ENCODE results near the gene RNASE4. TPM values are rescaled to one million over a fixed set of nuclear protein-coding genes. Genes with fewer than 3 reads are reported as not detected.
"Not testable (repeated sequence)": the region's sequence is repeated elsewhere in the genome, so short reads cannot be mapped to it uniquely, and the experiment has no call there.

RNASE4 gene
- total RNA-seq, 4 donors from 2014 or later = 24.7 to 78.9 (median 76.5) TPM

GRCh38 chr14:20732477-20732876 lies 48.1 kb downstream of the RNASE4 start:
- no peaks in the 10 kb centered on the region for H3K27me3 ChIP-seq
- intact Hi-C loops (cut with DNase I; ENCODE audit: low total_unique reads) (no loop called here), in situ Hi-C loops (cut with MboI; ENCODE audit: low pct_ligation_motif_present in 1 of 4, low pct_unique_long_range_greater_than_20kb in 1 of 4, low sequenced_read_pairs in 3 of 4) (no loop called here)
- no peaks in the 10 kb centered on the region for H3K4me1 ChIP-seq
- peak overlapping the region in 1 of 4 donors; percentile 26 for H3K27ac ChIP-seq
- H3K36me3 ChIP-seq = no peaks in the 10 kb centered on the region
- TF ChIP-seq POLR2AphosphoS5 (IDR thresholded peaks at IDR 0.05) (no peak), CTCF (IDR thresholded peaks at IDR 0.05) (no peak), EP300 (IDR thresholded peaks at IDR 0.05; ENCODE audit: low read depth) (no peak), POLR2A (IDR thresholded peaks at IDR 0.05) (no peak)
- DNase-seq = no peak
- H3K4me3 ChIP-seq = no peak overlapping the region
- no peaks in the 10 kb centered on the region for H3K9me3 ChIP-seq
- WGBS, 2 donors (ENCODE audit: low coverage in 1 of 2) = 94 to 95% methylated on average over 4 to 5 of the region's 5 CpGs

- Histone ChIP-seq H3K27ac (peak overlapping the region in 1 of 4 donors; percentile 26), H3K4me3 (no peak overlapping the region), H3K36me3 (no peaks in the 10 kb centered on the region), H3K9me3 (no peaks in the 10 kb centered on the region), H3K27me3 (no peaks in the 10 kb centered on the region), H3K4me1 (no peaks in the 10 kb centered on the region)
- intact Hi-C loops (cut with DNase I; ENCODE audit: low total_unique reads) (no loop called here), in situ Hi-C loops (cut with MboI; ENCODE audit: low pct_ligation_motif_present in 1 of 4, low pct_unique_long_range_greater_than_20kb in 1 of 4, low sequenced_read_pairs in 3 of 4) (no loop called here)
- 68 to 72% methylated on average over 5 to 6 of the region's 6 CpGs for WGBS, 2 donors (ENCODE audit: low coverage in 1 of 2)
- DNase-seq = no peak
- TF ChIP-seq POLR2A (IDR thresholded peaks at IDR 0.05) (no peak), CTCF (IDR thresholded peaks at IDR 0.05) (no peak), POLR2AphosphoS5 (IDR thresholded peaks at IDR 0.05) (no peak), EP300 (IDR thresholded peaks at IDR 0.05; ENCODE audit: low read depth) (no peak)
Measured at GRCh38 chr14:20732979-20733635, 48.7 kb downstream of the RNASE4 start.

- H3K9me3 ChIP-seq = no peaks in the 10 kb centered on the region
- peak overlapping the region in 1 of 4 donors; percentile 26 for H3K27ac ChIP-seq
- H3K4me3 ChIP-seq = no peak overlapping the region
- 72 to 82% methylated on average over 6 of the region's 6 CpGs for WGBS, 2 donors (ENCODE audit: low coverage in 1 of 2)
- DNase-seq = no peak
- intact Hi-C loops (cut with DNase I; ENCODE audit: low total_unique reads) (no loop called here), in situ Hi-C loops (cut with MboI; ENCODE audit: low pct_ligation_motif_present in 1 of 4, low pct_unique_long_range_greater_than_20kb in 1 of 4, low sequenced_read_pairs in 3 of 4) (no loop called here)
- TF ChIP-seq CTCF (IDR thresholded peaks at IDR 0.05) (no peak), POLR2A (IDR thresholded peaks at IDR 0.05) (no peak), EP300 (IDR thresholded peaks at IDR 0.05; ENCODE audit: low read depth) (no peak), POLR2AphosphoS5 (IDR thresholded peaks at IDR 0.05) (no peak)
- no peaks in the 10 kb centered on the region for H3K4me1 ChIP-seq
- no peaks in the 10 kb centered on the region for H3K27me3 ChIP-seq
- no peaks in the 10 kb centered on the region for H3K36me3 ChIP-seq
Measured at GRCh38 chr14:20733684-20734429, 49.5 kb downstream of the RNASE4 start.

GRCh38 chr14:20734430-20734806 lies 50.1 kb downstream of the RNASE4 start:
- in situ Hi-C loops (cut with MboI; ENCODE audit: low pct_ligation_motif_present in 1 of 4, low pct_unique_long_range_greater_than_20kb in 1 of 4, low sequenced_read_pairs in 3 of 4) (no loop called here), intact Hi-C loops (cut with DNase I; ENCODE audit: low total_unique reads) (no loop called here)
- 48 to 53% methylated on average over 2 to 4 of the region's 4 CpGs for WGBS, 2 donors (ENCODE audit: low coverage in 1 of 2)
- Histone ChIP-seq H3K27me3 (no peaks in the 10 kb centered on the region), H3K9me3 (no peaks in the 10 kb centered on the region), H3K36me3 (no peaks in the 10 kb centered on the region), H3K4me1 (no peaks in the 10 kb centered on the region), H3K4me3 (no peak overlapping the region), H3K27ac (no peak overlapping the region)
- TF ChIP-seq POLR2AphosphoS5 (IDR thresholded peaks at IDR 0.05) (no peak), CTCF (IDR thresholded peaks at IDR 0.05) (no peak), POLR2A (IDR thresholded peaks at IDR 0.05) (no peak), EP300 (IDR thresholded peaks at IDR 0.05; ENCODE audit: low read depth) (no peak)
- DNase-seq = no peak

GRCh38 chr14:20738292-20738691 lies 53.9 kb downstream of the RNASE4 start:
- H3K4me1 ChIP-seq; H3K27ac ChIP-seq; H3K4me3 ChIP-seq; DNase-seq; intact Hi-C loops (cut with DNase I; ENCODE audit: low total_unique reads); in situ Hi-C loops (cut with MboI; ENCODE audit: low pct_ligation_motif_present in 1 of 4, low pct_unique_long_range_greater_than_20kb in 1 of 4, low sequenced_read_pairs in 3 of 4); H3K27me3 ChIP-seq; H3K36me3 ChIP-seq; H3K9me3 ChIP-seq: not testable (repeated sequence)
- WGBS, 2 donors (ENCODE audit: low coverage in 1 of 2) = 80 to 100% methylated on average over 6 to 7 of the region's 7 CpGs

Measured in transverse colon (tissue), 4 donors.